Psoas muscle (tissue), 8 donors: ENCODE data around the gene MAN2A1. TPM values are rescaled to one million over a fixed set of nuclear protein-coding genes. Genes with fewer than 3 reads are reported as not detected.

Source experiments
- ATAC-seq, 4 donors: fragments of 200-7000 bp; cut with Tn5 transposase; one replicate each; pipeline ENCODE4 v1.9.1; 2020; ENCODE audit warnings: moderate library complexity in 3 of 4, mild to moderate bottlenecking in 2 of 4
- DNase-seq, 2 donors: peaks; one replicate each; pipeline ENCODE4 v3.0.0-alpha.2; 2020
- H3K27ac ChIP-seq: fragments of 200-600 bp; one replicate; pipeline ENCODE4 v1.8.0; 2022
- H3K27me3 ChIP-seq, 3 donors: fragments of 200-600 bp in 1 of 3; one replicate each; pipeline versions ENCODE4 v1.6.1 to v1.8.0; 2013 to 2022; ENCODE audit warnings: low read length in 2 of 3, mild to moderate bottlenecking in 2 of 3, moderate library complexity in 1 of 3; ENCODE audit not compliant: insufficient read depth in 3 of 3
- H3K36me3 ChIP-seq, 2 donors: fragments of 200-600 bp in 1 of 2; one replicate each; pipeline versions ENCODE4 v1.6.1 to v1.8.0; 2013 to 2022; ENCODE audit warnings: low read depth in 1 of 2, mild to moderate bottlenecking in 1 of 2, moderate library complexity in 1 of 2; ENCODE audit not compliant: insufficient read depth in 1 of 2
- H3K4me1 ChIP-seq: fragments of 200-600 bp; one replicate; pipeline ENCODE4 v1.8.0; 2022
- H3K4me3 ChIP-seq: fragments of 200-600 bp; one replicate; pipeline ENCODE4 v1.8.0; 2022; ENCODE audit warnings: mild to moderate bottlenecking
- H3K9me3 ChIP-seq: fragments of 200-600 bp; one replicate; pipeline ENCODE4 v1.8.0; 2022
- CTCF ChIP-seq: fragments of 200-600 bp; IDR thresholded peaks from one replicate; pipeline ENCODE4 v1.8.0; 2022; ENCODE audit warnings: antibody characterized with exemption
- WGBS, 3 donors: extraction: QIAGEN DNeasy Blood & Tissue Kit; methylation state at CpG; one replicate each; pipeline versions ENCODE4 v1.1.6 to v1.1.7; 2013; 5-methylcytosine and 5-hydroxymethylcytosine counted together
- intact Hi-C, 2 donors: fragments of 100-400 bp; cut with DNase I; formaldehyde crosslinking; loops; one replicate each; pipeline versions ENCODE4 v1.11.0 to v1.14.2; 2022
- polyA plus RNA-seq, 3 donors: library from polyadenylated mRNA; stranded (reverse); fragments of 200-250 nt; gene quantifications; one replicate each; pipeline ENCODE4 v1.2.3, GENCODE V29; 2013
- total RNA-seq, 4 donors: library from RNA; stranded (reverse); fragmentation: NEBNext Ultra II Directional in 2 of 4; extraction: Animal tissue kit (Norgen Biotek cat#: 25700) in 2 of 4; gene quantifications; one replicate each; pipeline versions ENCODE4 v1.2.1 to v1.2.4, GENCODE V29; 2021 to 2023
- donor health status: healthy with polysubstance abuse.
- donor health status: DM: no; HTN: no; CAD: no; lungs with moderate emphysema.
- donor health status: Bipolar disorder and iron deficiency.
- donor health status: healthy.
- donor health status: DM: yes; HTN: yes; CAD: no.
- donor health status: DM: no; HTN: no; CAD: no.
- donor health status: DM: no; HTN: no; CAD: no.
- donor health status: DM: yes; HTN: yes; CAD: no.

Gene MAN2A1
- total and polyA plus RNA-seq, 7 donors, result 4.2 to 18.3 (median 12.8) TPM

- no peaks in the 10 kb centered on the region for H3K9me3 ChIP-seq
- no peak overlapping the region for H3K4me3 ChIP-seq
- ATAC-seq (no peak), DNase-seq (no peak)
- H3K27ac ChIP-seq, result no peak overlapping the region
- 92 to 98% (median 96%) methylated on average over 3 of the region's 3 CpGs for WGBS, 3 donors
- no peaks in the 10 kb centered on the region for H3K4me1 ChIP-seq
- TF ChIP-seq CTCF, result no peak
- H3K36me3 ChIP-seq, result no peaks in the 10 kb centered on the region
- H3K27me3 ChIP-seq, result no peaks in the 10 kb centered on the region
- intact Hi-C loops, result loop anchor here in 1 of 2 donors (10.0 kb wide), 1 partner anchor 163 kb away; no protein-coding TSS in a partner anchor
These were observed 8.0 kb upstream of the MAN2A1 start for GRCh38 chr5:109681763-109682162.

GRCh38 chr5:109682383-109682782 lies 7.3 kb upstream of the MAN2A1 start:
- intact Hi-C loops, result loop anchor here in 1 of 2 donors (10.0 kb wide), 1 partner anchor 162 kb away; no protein-coding TSS in a partner anchor
- H3K27me3 ChIP-seq, result no peaks in the 10 kb centered on the region
- WGBS, 3 donors, result 65 to 93% (median 87%) methylated on average over 2 of the region's 2 CpGs
- DNase-seq, result no peak
- no peaks in the 10 kb centered on the region for H3K9me3 ChIP-seq
- H3K4me3 ChIP-seq, result no peak overlapping the region
- no peak overlapping the region for H3K27ac ChIP-seq
- TF ChIP-seq CTCF, result no peak
- no peaks in the 10 kb centered on the region for H3K36me3 ChIP-seq
- H3K4me1 ChIP-seq, result no peaks in the 10 kb centered on the region
- no peak for ATAC-seq

- H3K4me1 ChIP-seq, result no peaks in the 10 kb centered on the region
- ATAC-seq, result no peak
- H3K9me3 ChIP-seq, result no peaks in the 10 kb centered on the region
- TF ChIP-seq CTCF, result no peak
- DNase-seq, result no peak
- no peak overlapping the region for H3K27ac ChIP-seq
- intact Hi-C loops, result loop anchor here in 1 of 2 donors (10.0 kb wide), 1 partner anchor 159 kb away; no protein-coding TSS in a partner anchor
- 89 to 93% (median 89%) methylated on average over 4 of the region's 4 CpGs for WGBS, 3 donors
- no peak overlapping the region for H3K4me3 ChIP-seq
- no peaks in the 10 kb centered on the region for H3K36me3 ChIP-seq
- H3K27me3 ChIP-seq, result no peaks in the 10 kb centered on the region
These were observed 3.8 kb upstream of the MAN2A1 start for GRCh38 chr5:109685916-109686315.

GRCh38 chr5:109688630-109688969 lies 1.1 kb upstream of the MAN2A1 start:
- Histone ChIP-seq H3K4me1 (peaks cover 23% of the 10 kb centered on the region), H3K27me3 (no peaks in the 10 kb centered on the region), H3K9me3 (no peaks in the 10 kb centered on the region), H3K27ac (peak overlapping the region; percentile 95), H3K36me3 (no peaks in the 10 kb centered on the region), H3K4me3 (peak overlapping the region; percentile 96)
- ATAC-seq, result no peak
- WGBS, 3 donors, result 12 to 19% (median 16%) methylated on average over 6 of the region's 6 CpGs
- intact Hi-C loops, result loop anchor here in 1 of 2 donors (10.0 kb wide), 1 partner anchor 156 kb away; no protein-coding TSS in a partner anchor
- DNase-seq, result no peak
- TF ChIP-seq CTCF, result peak; percentile 25
